B cell (primary cell): ENCODE data around the gene KLF3.

Experiments used
- EZH2 ChIP-seq: IDR thresholded peaks from 2 replicates; pipeline ENCODE4 v1.6.1; 2012; ENCODE audit warnings: borderline replicate concordance, low read depth, mild to moderate bottlenecking, moderate library complexity, low read length; ENCODE audit not compliant: insufficient read depth, poor library complexity, severe bottlenecking
- TF ChIP-seq, protein P1 (sequence below): fragments of 200-600 bp; IDR thresholded peaks from one replicate; pipeline ENCODE4 v1.8.0; 2022; ENCODE audit warnings: antibody characterized with exemption, mild to moderate bottlenecking

DNA sequence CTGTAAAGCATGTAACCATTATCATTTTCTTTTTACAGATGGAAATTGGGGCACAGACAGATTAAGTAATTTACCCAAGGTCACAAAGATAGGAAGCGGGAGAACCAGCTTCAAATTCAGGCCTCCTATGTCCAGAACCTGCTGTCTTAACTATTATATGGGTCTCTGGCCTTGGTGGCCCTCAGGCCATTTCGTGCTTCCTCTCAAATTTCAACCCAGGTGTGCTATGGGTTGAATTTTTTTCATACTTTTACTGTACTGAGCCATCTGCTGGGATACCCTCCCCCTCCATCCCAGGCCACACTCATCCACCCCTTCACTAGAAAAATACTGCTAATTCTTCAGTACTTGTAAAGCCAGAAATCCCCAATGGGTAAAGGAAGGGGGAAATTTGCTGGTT, 42.3 kb downstream of the KLF3 start:
- TF ChIP-seq, protein P1, sequence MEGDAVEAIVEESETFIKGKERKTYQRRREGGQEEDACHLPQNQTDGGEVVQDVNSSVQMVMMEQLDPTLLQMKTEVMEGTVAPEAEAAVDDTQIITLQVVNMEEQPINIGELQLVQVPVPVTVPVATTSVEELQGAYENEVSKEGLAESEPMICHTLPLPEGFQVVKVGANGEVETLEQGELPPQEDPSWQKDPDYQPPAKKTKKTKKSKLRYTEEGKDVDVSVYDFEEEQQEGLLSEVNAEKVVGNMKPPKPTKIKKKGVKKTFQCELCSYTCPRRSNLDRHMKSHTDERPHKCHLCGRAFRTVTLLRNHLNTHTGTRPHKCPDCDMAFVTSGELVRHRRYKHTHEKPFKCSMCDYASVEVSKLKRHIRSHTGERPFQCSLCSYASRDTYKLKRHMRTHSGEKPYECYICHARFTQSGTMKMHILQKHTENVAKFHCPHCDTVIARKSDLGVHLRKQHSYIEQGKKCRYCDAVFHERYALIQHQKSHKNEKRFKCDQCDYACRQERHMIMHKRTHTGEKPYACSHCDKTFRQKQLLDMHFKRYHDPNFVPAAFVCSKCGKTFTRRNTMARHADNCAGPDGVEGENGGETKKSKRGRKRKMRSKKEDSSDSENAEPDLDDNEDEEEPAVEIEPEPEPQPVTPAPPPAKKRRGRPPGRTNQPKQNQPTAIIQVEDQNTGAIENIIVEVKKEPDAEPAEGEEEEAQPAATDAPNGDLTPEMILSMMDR, result no peak
- TF ChIP-seq EZH2, result no peak
